Epithelial cell of esophagus (primary cell): ENCODE measurements around the gene VRK1.

ENCODE experiments used
- DNase-seq: peaks from one replicate; pipeline ENCODE4 v3.0.0; 2010; ENCODE audit warnings: low read depth
- H3K4me3 ChIP-seq: 2 replicates; pipeline ENCODE4 v1.5.1; 2011; ENCODE audit warnings: mild to moderate bottlenecking, low read length, control low read depth
- TF ChIP-seq, protein P1 (sequence below): IDR thresholded peaks from 2 replicates; pipeline ENCODE4 v1.5.1; 2011; ENCODE audit warnings: low read depth, mild to moderate bottlenecking, low read length, control low read depth, inconsistent platforms; ENCODE audit not compliant: insufficient read depth; ENCODE audit errors: missing control alignments

Gene VRK1

DNA sequence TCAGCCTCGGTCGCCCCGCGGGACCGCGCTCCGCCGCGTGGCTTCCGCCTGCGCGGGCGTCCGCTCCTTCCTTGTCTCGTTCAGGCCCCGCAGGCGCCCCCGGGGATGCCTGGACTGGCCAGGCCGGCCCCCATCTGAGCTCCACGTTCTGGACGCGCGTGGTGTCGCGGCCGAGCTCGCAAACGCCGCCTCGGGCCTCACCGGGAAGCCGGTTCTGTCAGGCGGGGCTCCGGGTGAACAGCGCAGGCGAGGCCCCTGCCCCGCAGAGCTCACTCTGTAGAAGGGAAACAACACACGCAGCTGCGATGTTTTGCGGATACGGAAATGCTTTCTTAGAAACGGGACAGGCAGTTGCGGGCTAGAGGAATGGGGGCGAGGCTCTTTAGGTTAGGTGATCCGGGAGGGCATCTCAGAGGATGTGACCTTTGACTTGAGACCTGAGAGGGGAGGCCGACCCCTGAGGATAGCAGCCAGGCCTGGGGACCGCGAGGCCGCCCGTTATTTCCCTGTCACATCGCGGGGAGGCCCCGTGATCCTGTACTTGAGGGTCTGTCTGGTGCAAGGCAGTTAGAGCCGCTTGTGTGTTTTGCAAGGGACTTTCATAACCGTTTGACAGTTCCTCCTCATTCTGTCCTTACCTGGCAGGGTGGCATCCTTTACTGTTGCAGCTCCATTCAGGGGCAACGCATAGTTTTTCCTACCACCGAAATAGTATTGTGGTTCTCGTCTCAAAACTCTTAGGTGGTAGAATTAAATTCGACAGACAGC lies 584 bp downstream of the VRK1 start:
- H3K4me3 ChIP-seq: peak overlapping the region; percentile 82
- DNase-seq: peak; percentile 45
- TF ChIP-seq, protein P1, sequence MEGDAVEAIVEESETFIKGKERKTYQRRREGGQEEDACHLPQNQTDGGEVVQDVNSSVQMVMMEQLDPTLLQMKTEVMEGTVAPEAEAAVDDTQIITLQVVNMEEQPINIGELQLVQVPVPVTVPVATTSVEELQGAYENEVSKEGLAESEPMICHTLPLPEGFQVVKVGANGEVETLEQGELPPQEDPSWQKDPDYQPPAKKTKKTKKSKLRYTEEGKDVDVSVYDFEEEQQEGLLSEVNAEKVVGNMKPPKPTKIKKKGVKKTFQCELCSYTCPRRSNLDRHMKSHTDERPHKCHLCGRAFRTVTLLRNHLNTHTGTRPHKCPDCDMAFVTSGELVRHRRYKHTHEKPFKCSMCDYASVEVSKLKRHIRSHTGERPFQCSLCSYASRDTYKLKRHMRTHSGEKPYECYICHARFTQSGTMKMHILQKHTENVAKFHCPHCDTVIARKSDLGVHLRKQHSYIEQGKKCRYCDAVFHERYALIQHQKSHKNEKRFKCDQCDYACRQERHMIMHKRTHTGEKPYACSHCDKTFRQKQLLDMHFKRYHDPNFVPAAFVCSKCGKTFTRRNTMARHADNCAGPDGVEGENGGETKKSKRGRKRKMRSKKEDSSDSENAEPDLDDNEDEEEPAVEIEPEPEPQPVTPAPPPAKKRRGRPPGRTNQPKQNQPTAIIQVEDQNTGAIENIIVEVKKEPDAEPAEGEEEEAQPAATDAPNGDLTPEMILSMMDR: no peak

DNA sequence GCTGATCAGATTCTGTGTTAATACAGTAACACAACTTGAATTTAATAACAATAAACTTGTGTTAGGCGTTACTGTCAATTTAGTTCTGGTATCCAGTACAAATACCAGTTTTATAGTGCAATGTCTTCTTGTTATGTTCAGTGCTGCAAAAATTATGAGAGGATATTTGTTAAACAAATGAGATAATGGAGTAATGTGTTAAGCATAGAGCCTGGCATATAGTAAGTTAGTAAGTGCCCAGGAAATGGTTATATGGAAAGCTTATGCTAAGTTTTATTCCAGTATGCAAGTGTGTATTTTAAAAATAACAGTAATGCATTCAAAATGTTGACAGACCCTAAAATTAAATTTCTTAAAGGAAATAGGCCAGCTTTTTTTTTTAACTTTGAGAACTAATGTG lies 1.8 kb downstream of the VRK1 start:
- H3K4me3 ChIP-seq: no peak overlapping the region
- TF ChIP-seq, protein P1: no peak
- DNase-seq: no peak

- TF ChIP-seq, protein P1: no peak
- DNase-seq: no peak
- no peak overlapping the region for H3K4me3 ChIP-seq
Observed at GRCh38 chr14:96799489-96800054, 2.4 kb downstream of the VRK1 start.

DNA sequence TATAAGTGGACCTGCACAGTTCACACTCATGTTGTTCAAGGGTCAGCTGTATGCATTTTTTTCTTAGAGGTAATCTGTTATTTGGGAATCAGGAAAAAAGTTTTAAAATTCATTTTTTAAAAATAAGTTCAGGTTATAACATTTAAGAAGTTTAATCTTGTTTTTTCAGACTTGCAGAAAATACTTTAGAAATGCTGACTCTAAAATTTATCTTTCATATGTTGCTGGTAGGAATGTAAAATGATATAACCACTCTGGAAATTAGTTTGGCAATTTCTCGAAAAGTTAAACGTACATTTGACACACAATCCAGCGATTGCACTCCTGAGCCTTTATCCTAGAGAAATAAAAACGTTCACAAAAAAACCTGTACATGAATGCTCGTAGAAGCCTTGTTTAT lies 4.7 kb downstream of the VRK1 start:
- H3K4me3 ChIP-seq: no peak overlapping the region
- TF ChIP-seq, protein P1: no peak
- no peak for DNase-seq

- no peak overlapping the region for H3K4me3 ChIP-seq
- DNase-seq: no peak
- TF ChIP-seq, protein P1: no peak
Observed at GRCh38 chr14:96802963-96803362, 5.8 kb downstream of the VRK1 start.

DNA sequence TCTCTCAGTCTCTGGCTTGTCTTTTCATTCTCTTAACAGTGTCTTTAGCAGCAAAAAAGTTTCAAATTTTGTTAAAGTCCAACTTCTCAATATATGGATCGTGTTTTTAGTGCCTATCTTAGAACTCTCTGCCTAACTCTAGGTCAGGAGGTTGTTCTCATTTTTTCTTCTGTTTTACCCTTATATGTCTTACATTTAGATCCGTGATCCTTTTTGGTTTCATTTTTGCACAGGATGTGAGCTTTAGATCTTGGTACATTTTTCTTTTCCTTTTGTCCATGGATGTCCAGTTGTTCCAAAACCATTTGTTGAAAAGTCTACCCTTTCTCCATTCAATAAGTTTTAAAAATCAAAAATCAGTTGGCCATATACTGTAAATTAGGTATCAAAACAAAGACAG lies 6.8 kb downstream of the VRK1 start:
- H3K4me3 ChIP-seq: no peak overlapping the region
- TF ChIP-seq, protein P1: no peak
- no peak for DNase-seq

DNA sequence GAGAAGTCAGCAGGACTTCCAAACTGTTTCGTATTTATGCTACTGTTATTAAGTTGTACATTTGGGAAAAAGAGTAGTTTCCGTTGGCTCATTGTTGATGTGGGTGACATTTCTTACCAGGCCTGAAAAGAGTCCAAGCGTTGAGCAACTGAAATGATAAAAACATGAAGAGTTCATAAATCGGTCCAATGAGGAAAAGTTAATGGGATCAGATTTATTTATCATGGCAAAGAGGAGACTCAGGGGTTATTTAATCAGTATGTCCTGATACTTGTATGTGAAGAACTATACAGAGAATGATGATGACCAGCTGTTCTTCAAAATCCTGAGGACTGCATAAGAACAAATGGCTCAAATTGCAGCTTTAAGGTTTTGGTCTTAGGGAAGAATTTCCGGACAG lies 7.7 kb downstream of the VRK1 start:
- no peak for DNase-seq
- TF ChIP-seq, protein P1: no peak
- H3K4me3 ChIP-seq: no peak overlapping the region
